SK-N-MC (cell line): Measurements from ENCODE around the gene ROBO2.

Experiments used
- EZH2 ChIP-seq: fragments of 200-600 bp; sonication (generic); IDR thresholded peaks from one replicate; pipeline ENCODE4 v1.6.1; 2017; ENCODE audit warnings: antibody characterized with exemption
- POLR2AphosphoS5 ChIP-seq: IDR thresholded peaks from 2 replicates; pipeline ENCODE4 v1.6.1; 2012; ENCODE audit warnings: mild to moderate bottlenecking, low read depth, low read length, borderline replicate concordance

- TF ChIP-seq EZH2 (no peak), POLR2AphosphoS5 (no peak)
These were observed 110.9 kb downstream of the ROBO2 start for GRCh38 chr3:77150759-77151158.
